ENCODE results near the gene RFFL. TPM values are rescaled to one million over a fixed set of nuclear protein-coding genes. Genes with fewer than 3 reads are reported as not detected.
A peak's percentile ranks its signal among the peaks of the same experiment; 100 is the strongest.

Gene RFFL
- total and polyA plus RNA-seq, 9 of the 15 experiments (the other 6 are each of a cell fraction or from before 2014, with no cell fraction given) = 3.4 to 18.1 (median 12.8) TPM

GRCh38 chr17:35063514-35064223 is at the start of gene RFFL (continued):
- TF ChIP-seq TRIM25 (IDR thresholded peaks at IDR 0.05; ENCODE audit: borderline replicate concordance) (no peak), TOE1 (IDR thresholded peaks at IDR 0.05; ENCODE audit: borderline replicate concordance) (no peak), TOE1 (CRISPR knock-in tag; IDR thresholded peaks at IDR 0.05; ENCODE audit: borderline replicate concordance, low read depth) (no peak), MCM3 (IDR thresholded peaks at IDR 0.05) (no peak), ZFPM2 (CRISPR knock-in tag; IDR thresholded peaks at IDR 0.05) (no peak), SMAD2 (IDR thresholded peaks at IDR 0.05; ENCODE audit: low read depth, low read length) (no peak), EHMT2 (IDR thresholded peaks at IDR 0.05) (no peak), MEF2A (IDR thresholded peaks at IDR 0.05; ENCODE audit: control insufficient read depth, low read depth, low read length) (no peak), CBX2 (IDR thresholded peaks at IDR 0.05; ENCODE audit: insufficient read depth, low read length, poor library complexity, severe bottlenecking) (no peak), SRSF1 (IDR thresholded peaks at IDR 0.05; ENCODE audit: low read depth, low read length) (no peak), ETS1 (conservative IDR thresholded peaks at IDR 0.05; ENCODE audit: control insufficient read depth, low read depth, low read length) (no peak), ZNF133 (CRISPR knock-in tag; IDR thresholded peaks at IDR 0.05) (no peak), ZNF347 (CRISPR knock-in tag; IDR thresholded peaks at IDR 0.05; ENCODE audit: low read depth) (no peak), CHD4 (IDR thresholded peaks at IDR 0.05; ENCODE audit: insufficient read depth, insufficient replicate concordance, low read depth, low read length, poor library complexity, severe bottlenecking) (no peak), E2F8 (IDR thresholded peaks at IDR 0.05; ENCODE audit: low read depth, partially characterized antibody) (no peak), SMARCE1 (IDR thresholded peaks at IDR 0.05) (peak; percentile 89), ZNF316 (IDR thresholded peaks at IDR 0.05) (peak; percentile 84), HES1 (IDR thresholded peaks at IDR 0.05; ENCODE audit: low read depth) (no peak), PHF20 (IDR thresholded peaks at IDR 0.05; ENCODE audit: partially characterized antibody) (no peak), POLR2H (tag; IDR thresholded peaks at IDR 0.05; ENCODE audit: low read depth) (no peak), POLR2B (IDR thresholded peaks at IDR 0.05; ENCODE audit: low read depth, partially characterized antibody) (no peak), KHSRP (IDR thresholded peaks at IDR 0.05) (no peak), POLR2A (conservative IDR thresholded peaks at IDR 0.05) (peak; percentile 44; the same call in 1 of the 2 replicates)

Data from K562 (cell line).